ENCODE measurements around the gene RNF5.

Gene RNF5

DNA sequence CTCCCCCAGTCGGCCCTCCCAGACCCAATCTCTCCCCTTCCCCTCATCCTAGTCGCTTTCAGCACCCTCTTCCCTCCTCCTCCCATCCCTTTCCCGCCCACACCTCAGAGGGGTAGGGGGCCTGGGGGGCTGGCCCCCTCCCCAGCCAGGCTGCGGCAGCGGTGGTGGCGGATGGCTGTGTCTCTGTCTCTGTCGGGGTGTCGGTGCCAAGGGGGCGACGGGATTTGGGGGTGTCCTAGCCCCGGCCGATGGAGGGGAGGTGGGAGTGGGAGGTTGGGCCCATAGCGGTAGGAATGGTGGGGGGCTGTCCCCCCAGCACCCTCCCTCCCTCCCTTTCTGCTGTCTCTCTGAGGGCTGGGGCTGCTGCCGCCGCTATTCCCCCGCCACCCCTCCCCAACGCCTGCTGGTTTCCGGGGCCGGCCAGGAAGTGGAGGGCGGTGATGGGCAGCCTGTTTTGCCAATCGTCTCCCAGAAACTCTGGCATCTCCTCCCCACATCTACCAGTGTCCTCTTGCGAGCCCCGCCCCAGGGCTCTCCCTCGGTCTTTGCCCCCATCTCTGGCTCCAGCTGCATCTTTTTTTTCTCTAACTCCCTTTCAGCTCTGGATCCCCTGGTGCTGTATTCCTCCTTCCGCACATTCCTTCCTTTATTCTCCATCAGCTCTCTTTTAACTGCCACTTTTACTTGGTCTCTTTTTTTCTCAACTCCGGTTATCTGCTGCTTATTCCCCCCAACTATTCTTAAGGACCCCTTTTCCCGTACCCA, 2.3 kb upstream of the RNF5 start, which contains the start of gene AGPAT1:
TSS of gene AGPAT1 (minus strand) at position 374 of the 765 bp plus-strand sequence. CDS start 4,588 bp downstream, outside the sequence.
- H3K27me3 ChIP-seq, result no peaks in the 10 kb centered on the region
- H3K4me3 ChIP-seq (ENCODE audit: low read depth in 1 of 2, low read length in 1 of 2), result peak within 1 kb of the TSS; percentile 75 to 92
- peak within 1 kb of the TSS; percentile 97 for H3K27ac ChIP-seq
- TF ChIP-seq CTCF (IDR thresholded peaks at IDR 0.05), result peak; percentile 26
- peaks cover 50 to 58% of the 10 kb centered on the region in 2 experiments for H3K4me1 ChIP-seq (ENCODE audit: control insufficient read depth in 1 of 2, insufficient read depth in 1 of 2, low read depth in 1 of 2, low read length in 1 of 2)
- no peaks in the 10 kb centered on the region for H3K9me3 ChIP-seq
- H3K36me3 ChIP-seq, result peaks cover 11% of the 10 kb centered on the region

DNA sequence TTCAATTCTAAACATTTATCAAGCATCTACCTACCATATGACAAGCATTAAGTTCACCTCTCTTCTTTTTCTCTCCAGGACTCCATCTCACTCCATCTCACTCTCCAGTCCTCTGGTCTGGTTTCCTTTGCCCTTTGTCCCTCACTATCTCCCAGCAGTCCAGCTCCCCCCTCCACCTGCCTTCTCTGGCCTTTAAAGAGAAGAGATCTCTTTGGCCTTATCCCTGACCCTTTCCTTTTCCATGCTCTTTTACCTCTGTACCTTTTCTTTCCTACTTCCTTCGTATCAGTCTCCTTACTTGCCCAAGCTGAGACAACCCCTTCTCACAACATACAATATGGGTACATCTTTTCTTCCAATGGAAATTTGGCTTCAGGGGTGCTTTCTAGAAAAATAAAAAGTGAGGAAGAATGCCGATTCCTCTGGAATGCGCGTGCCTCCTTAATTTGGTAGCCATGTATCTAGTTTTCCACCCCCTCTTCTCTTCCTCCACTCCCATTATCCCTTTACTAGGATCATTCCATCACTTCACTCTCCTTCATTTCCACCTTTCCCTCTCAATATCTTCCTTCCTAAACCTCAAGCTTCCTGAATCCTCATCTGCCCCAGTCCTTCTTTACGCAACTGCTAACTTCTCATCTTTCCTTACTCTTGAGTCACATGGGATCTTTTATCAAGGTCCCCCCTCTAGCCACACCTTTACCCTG, 1.6 kb upstream of the RNF5 start:
- Histone ChIP-seq H3K9me3 (no peaks in the 10 kb centered on the region), H3K4me3 (ENCODE audit: low read depth in 1 of 2, low read length in 1 of 2) (peak overlapping the region; percentile 75 to 92), H3K36me3 (peaks cover 14% of the 10 kb centered on the region), H3K27me3 (no peaks in the 10 kb centered on the region), H3K4me1 (ENCODE audit: control insufficient read depth in 1 of 2, insufficient read depth in 1 of 2, low read depth in 1 of 2, low read length in 1 of 2) (peaks cover 50 to 58% of the 10 kb centered on the region in 2 experiments), H3K27ac (peak overlapping the region; percentile 97)
- TF ChIP-seq CTCF (IDR thresholded peaks at IDR 0.05), result no peak

GRCh38 chr6:32177183-32177787, 920 bp upstream of the RNF5 start:
- TF ChIP-seq CTCF (IDR thresholded peaks at IDR 0.05), result no peak
- peaks cover 50 to 58% of the 10 kb centered on the region in 2 experiments for H3K4me1 ChIP-seq (ENCODE audit: control insufficient read depth in 1 of 2, insufficient read depth in 1 of 2, low read depth in 1 of 2, low read length in 1 of 2)
- peak overlapping the region; percentile 75 to 92 for H3K4me3 ChIP-seq (ENCODE audit: low read depth in 1 of 2, low read length in 1 of 2)
- H3K27ac ChIP-seq, result peak overlapping the region; percentile 97
- H3K36me3 ChIP-seq, result peaks cover 20% of the 10 kb centered on the region
- H3K9me3 ChIP-seq, result no peaks in the 10 kb centered on the region
- no peaks in the 10 kb centered on the region for H3K27me3 ChIP-seq

GRCh38 chr6:32178547-32179440, 589 bp downstream of the RNF5 start:
- TF ChIP-seq CTCF (IDR thresholded peaks at IDR 0.05), result no peak
- peak overlapping the region; percentile 75 to 92 for H3K4me3 ChIP-seq (ENCODE audit: low read depth in 1 of 2, low read length in 1 of 2)
- H3K27ac ChIP-seq, result peak overlapping the region; percentile 97
- peaks cover 36% of the 10 kb centered on the region for H3K36me3 ChIP-seq
- no peaks in the 10 kb centered on the region for H3K27me3 ChIP-seq
- H3K4me1 ChIP-seq (ENCODE audit: control insufficient read depth in 1 of 2, insufficient read depth in 1 of 2, low read depth in 1 of 2, low read length in 1 of 2), result peaks cover 40 to 49% of the 10 kb centered on the region in 2 experiments
- no peaks in the 10 kb centered on the region for H3K9me3 ChIP-seq
